IMR-90 (cell line): ENCODE results near the gene HPGDS. TPM values are rescaled to one million over a fixed set of nuclear protein-coding genes. Genes with fewer than 3 reads are reported as not detected.
A peak's percentile ranks its signal among the peaks of the same experiment; 100 is the strongest.

Experiments used
- ATAC-seq: fragments of 200-7000 bp; cut with Tn5 transposase; 2 replicates; pipeline ENCODE4 v1.9.1; 2020; ENCODE audit warnings: low read depth, mild to moderate bottlenecking, moderate library complexity
- BruUV-seq: library from RNA; stranded (reverse); fragments of 400-500 nt; replicated peaks from 2 replicates; lab custom pipeline; 2021; lab: Mats Ljungman, UMichigan
- CTCF ChIA-PET: fragments of 300-600 bp; formaldehyde crosslinking; extraction: SDS; loops from one replicate; lab custom pipeline; 2021; ENCODE audit warnings: antibody characterized with exemption; lab: Yijun Ruan, JAX
- POLR2A ChIA-PET: fragments of 300-600 bp; sonication (Branson Sonifier 250); formaldehyde crosslinking; loops from one replicate; lab custom pipeline; 2022; ENCODE audit warnings: antibody characterized with exemption; ENCODE audit not compliant: unreplicated experiment; lab: Charles Lee
- DNase-seq: peaks from one replicate; pipeline ENCODE4 v3.0.0; 2013
- H2AFZ ChIP-seq: replicated peaks from 2 replicates; pipeline ENCODE3; 2013; ENCODE audit warnings: low read length, mild to moderate bottlenecking; ENCODE audit not compliant: poor library complexity
- H2AK5ac ChIP-seq: 2 replicates; pipeline ENCODE4 v1.6.1; 2013; ENCODE audit warnings: low read depth, low read length, inconsistent platforms
- H2AK9ac ChIP-seq: replicated peaks from 2 replicates; pipeline ENCODE3; 2013; ENCODE audit warnings: mild to moderate bottlenecking, low read depth, low read length, moderate library complexity; ENCODE audit not compliant: poor library complexity
- H2BK120ac ChIP-seq: 2 replicates; pipeline ENCODE4 v1.6.1; 2013; ENCODE audit warnings: low read depth, low read length, inconsistent platforms
- H2BK15ac ChIP-seq: 3 replicates; pipeline ENCODE4 v1.6.1; 2013; ENCODE audit warnings: low read depth, low read length, inconsistent platforms
- H2BK20ac ChIP-seq: 2 replicates; pipeline ENCODE4 v1.6.1; 2013; ENCODE audit warnings: low read depth, mild to moderate bottlenecking, inconsistent platforms, low read length, moderate library complexity
- H2BK5ac ChIP-seq: 2 replicates; pipeline ENCODE4 v1.6.1; 2013; ENCODE audit warnings: mild to moderate bottlenecking, low read depth, low read length, inconsistent platforms; ENCODE audit not compliant: poor library complexity, severe bottlenecking
- H3K14ac ChIP-seq: replicated peaks from 2 replicates; pipeline ENCODE4 v1.6.1; 2013; ENCODE audit warnings: low read depth, low read length, inconsistent platforms
- H3K18ac ChIP-seq: 2 replicates; pipeline ENCODE4 v1.6.1; 2013; ENCODE audit warnings: low read depth, low read length, control low read depth
- H3K23ac ChIP-seq: 2 replicates; pipeline ENCODE4 v1.6.1; 2013; ENCODE audit warnings: low read depth, low read length, inconsistent platforms
- H3K27ac ChIP-seq: 2 replicates; pipeline ENCODE4 v1.5.1; 2013; ENCODE audit warnings: mild to moderate bottlenecking, control low read depth, low read length; ENCODE audit not compliant: insufficient read depth
- H3K27me3 ChIP-seq: 2 replicates; pipeline ENCODE4 v1.6.1; 2013; ENCODE audit warnings: low read length; ENCODE audit not compliant: control insufficient read depth, insufficient read depth
- H3K36me3 ChIP-seq: 2 replicates; pipeline ENCODE4 v1.6.1; 2013; ENCODE audit warnings: low read length, mixed read lengths; ENCODE audit not compliant: control insufficient read depth, insufficient read depth
- H3K4ac ChIP-seq: 2 replicates; pipeline ENCODE4 v1.6.1; 2013; ENCODE audit warnings: low read depth, low read length, inconsistent platforms
- H3K4me1 ChIP-seq: 2 replicates; pipeline ENCODE4 v1.6.1; 2013; ENCODE audit warnings: low read length, mixed read lengths; ENCODE audit not compliant: control insufficient read depth, insufficient read depth
- H3K4me2 ChIP-seq: 2 replicates; pipeline ENCODE4 v1.6.1; 2013; ENCODE audit warnings: low read depth, mild to moderate bottlenecking, control low read depth, low read length, moderate library complexity
- H3K4me3 ChIP-seq: 2 replicates; pipeline ENCODE4 v1.5.1; 2013; ENCODE audit warnings: low read depth, mild to moderate bottlenecking, control low read depth, low read length, moderate library complexity; ENCODE audit not compliant: insufficient read depth
- H3K56ac ChIP-seq: 2 replicates; pipeline ENCODE4 v1.6.1; 2013; ENCODE audit warnings: low read length, inconsistent platforms; ENCODE audit not compliant: insufficient read depth; ENCODE audit errors: extremely low read depth
- H3K79me1 ChIP-seq, 2 experiments: 2 replicates each; pipeline ENCODE4 v1.6.1; 2013; ENCODE audit warnings: low read length in 2 of 2, inconsistent platforms in 1 of 2, low read depth in 1 of 2
- H3K9ac ChIP-seq: 2 replicates; pipeline ENCODE4 v1.6.1; 2013; ENCODE audit warnings: low read depth, low read length, control low read depth
- H3K9me1 ChIP-seq: 2 replicates; pipeline ENCODE4 v1.6.1; 2013; ENCODE audit warnings: low read length, inconsistent platforms; ENCODE audit not compliant: insufficient read depth
- H3K9me3 ChIP-seq: 2 replicates; pipeline ENCODE4 v1.6.1; 2013; ENCODE audit warnings: low read length; ENCODE audit not compliant: control insufficient read depth, insufficient read depth
- H4K20me1 ChIP-seq: 2 replicates; pipeline ENCODE4 v1.6.1; 2013; ENCODE audit warnings: low read length, inconsistent platforms; ENCODE audit not compliant: insufficient read depth
- H4K5ac ChIP-seq: 2 replicates; pipeline ENCODE4 v1.6.1; 2013; ENCODE audit warnings: mild to moderate bottlenecking, low read depth, low read length, control low read depth
- H4K8ac ChIP-seq, 2 experiments: 2 replicates each; pipeline ENCODE4 v1.6.1; 2013; ENCODE audit warnings: low read depth in 2 of 2, low read length in 2 of 2, control low read depth in 1 of 2, inconsistent platforms in 1 of 2
- H4K91ac ChIP-seq: 2 replicates; pipeline ENCODE4 v1.6.1; 2013; ENCODE audit warnings: low read depth, low read length, inconsistent platforms; ENCODE audit not compliant: insufficient read depth
- FOS ChIP-seq: fragments of 150-350 bp; IDR thresholded peaks from 2 replicates; pipeline ENCODE4 v1.6.1; 2016; ENCODE audit warnings: low read depth, low read length
- RAD21 ChIP-seq: IDR thresholded peaks from 2 replicates; pipeline ENCODE4 v1.6.1; 2012; ENCODE audit warnings: low read length, improper control_type of control experiment
- WGBS, 2 experiments: methylation state at CpG; one replicate each; pipeline versions ENCODE4 v1.1.5 to v1.1.7; 2013; ENCODE audit warnings: missing lambda C conversion rate in 2 of 2; ENCODE audit not compliant: insufficient read length in 1 of 2; ENCODE audit errors: extremely low coverage in 2 of 2; 5-methylcytosine and 5-hydroxymethylcytosine counted together
- dilution Hi-C: fragments of 300-500 bp; cut with HindIII; formaldehyde crosslinking; loops from one replicate; pipeline ENCODE4 v1.14.3; 2018; ENCODE audit warnings: low sequenced_read_pairs; ENCODE audit not compliant: unreplicated experiment
- in situ Hi-C: fragments of 300-500 bp; cut with MboI; formaldehyde crosslinking; loops from 3 replicates; pipeline ENCODE4 v1.14.3; 2019; ENCODE audit warnings: low sequenced_read_pairs, inconsistent platforms, mixed read lengths
- intact Hi-C: fragments of 100-400 bp; cut with micrococcal nuclease; formaldehyde crosslinking; loops from 2 replicates; pipeline ENCODE4 v1.10.0; 2022
- polyA plus RNA-seq, 3 experiments: library from polyadenylated mRNA; depleted of rRNA; stranded (reverse); fragments of >200 nt; gene quantifications; 2 replicates each; pipeline ENCODE4 v1.2.3, GENCODE V29; 2012; ENCODE audit warnings: low replicate concordance in 1 of 3
- total RNA-seq: library from RNA; depleted of rRNA; stranded (reverse); fragments of >200 nt; gene quantifications from 2 replicates; pipeline ENCODE4 v1.2.3, GENCODE V29; 2012

Gene HPGDS
- total and polyA plus RNA-seq, 2 of the 4 experiments (the other 2 are of a cell fraction), result not detected

DNA sequence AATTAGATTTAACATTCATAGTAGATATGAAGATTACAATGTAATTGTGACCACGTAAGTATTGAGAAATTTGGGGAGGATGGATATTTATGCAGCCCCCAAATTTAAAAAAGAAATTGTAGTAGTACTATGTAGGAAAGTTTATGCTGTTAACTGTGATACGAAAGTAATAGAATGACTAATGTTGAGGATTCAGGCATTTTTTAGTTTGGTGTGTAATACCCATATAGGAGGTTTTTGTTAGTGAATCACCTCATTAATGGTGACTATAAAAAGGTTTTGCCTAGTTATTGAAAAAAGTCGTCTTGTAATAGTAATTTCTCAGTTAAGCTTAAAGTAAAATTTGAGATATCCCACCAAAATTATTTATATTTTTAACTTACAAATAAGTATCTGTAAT is 67.7 kb downstream of the HPGDS start:
- in situ Hi-C loops, result no loop called here
- no peak overlapping the region for H3K4me3 ChIP-seq
- H3K79me1 ChIP-seq, result peaks cover 3 to 7% of the 10 kb centered on the region in 2 experiments; a peak in 2 of 4 replicates
- 0 out of 2 replicates have a peak, but pooled peaks have one; percentile 24 for TF ChIP-seq FOS
- TF ChIP-seq RAD21, result no peak
- no peak overlapping the region for H4K91ac ChIP-seq
- H2AK5ac ChIP-seq, result no peak overlapping the region
- ATAC-seq, result peak; percentile 57
- no peaks in the 10 kb centered on the region for H3K9me3 ChIP-seq
- no peaks in the 10 kb centered on the region for H3K27me3 ChIP-seq
- H4K5ac ChIP-seq, result no peak overlapping the region
- H2AK9ac ChIP-seq, result no peak overlapping the region
- peak; percentile 71 for DNase-seq
- WGBS, 2 experiments, result 0% methylated on average over 1 of the region's 3 CpGs; no CpG with 5 or more reads in 1 of the 2 experiments
- BruUV-seq, result no TSS peak
- dilution Hi-C loops, result no loop called here
- no peak overlapping the region; the same call in 1 of the 2 replicates for H3K4me2 ChIP-seq
- no peak overlapping the region for H2AFZ ChIP-seq
- ChIA-PET POLR2A (no interaction called here), CTCF (no interaction called here)
- intact Hi-C loops, result no loop called here
- no peak overlapping the region for H3K9ac ChIP-seq
- H2BK120ac ChIP-seq, result no peak overlapping the region
- peak overlapping the region; percentile 36 for H2BK5ac ChIP-seq
- no peak overlapping the region for H4K8ac ChIP-seq
- no peak overlapping the region for H3K4ac ChIP-seq
- H2BK15ac ChIP-seq, result no peak overlapping the region
- no peak overlapping the region for H3K14ac ChIP-seq
- H3K56ac ChIP-seq, result no peak overlapping the region
- H3K36me3 ChIP-seq, result peaks cover 16% of the 10 kb centered on the region
- 0 out of 2 replicates have a peak, but pooled peaks cover 2% of the 10 kb centered on the region for H3K4me1 ChIP-seq
- 0 out of 2 replicates have a peak, but pooled peaks cover 4% of the 10 kb centered on the region for H4K20me1 ChIP-seq
- peaks cover 7% of the 10 kb centered on the region; the same call in 1 of the 2 replicates for H3K9me1 ChIP-seq
- H3K18ac ChIP-seq, result no peak overlapping the region
- no peak overlapping the region for H2BK20ac ChIP-seq
- H3K27ac ChIP-seq, result no peak overlapping the region
- no peak overlapping the region for H3K23ac ChIP-seq
